Renal pelvis (tissue), 4 donors: Measurements from ENCODE around the gene CDH1. TPM values are rescaled to one million over a fixed set of nuclear protein-coding genes. Genes with fewer than 3 reads are reported as not detected.
"Not testable (repeated sequence)": the region's sequence is repeated elsewhere in the genome, so short reads cannot be mapped to it uniquely, and the experiment has no call there.

Experiments used
- DNase-seq: peaks from one replicate; pipeline ENCODE4 v3.0.0-alpha.2; 2013
- polyA plus RNA-seq, 3 donors: library from polyadenylated mRNA; unstranded; fragments of 120-200 nt; gene quantifications; one replicate each; pipeline ENCODE4 v1.2.1, GENCODE V29; 2013; ENCODE audit not compliant: insufficient read length in 3 of 3

Gene CDH1
- polyA plus RNA-seq, 3 donors = 87.4 to 116 (median 95.9) TPM

DNA sequence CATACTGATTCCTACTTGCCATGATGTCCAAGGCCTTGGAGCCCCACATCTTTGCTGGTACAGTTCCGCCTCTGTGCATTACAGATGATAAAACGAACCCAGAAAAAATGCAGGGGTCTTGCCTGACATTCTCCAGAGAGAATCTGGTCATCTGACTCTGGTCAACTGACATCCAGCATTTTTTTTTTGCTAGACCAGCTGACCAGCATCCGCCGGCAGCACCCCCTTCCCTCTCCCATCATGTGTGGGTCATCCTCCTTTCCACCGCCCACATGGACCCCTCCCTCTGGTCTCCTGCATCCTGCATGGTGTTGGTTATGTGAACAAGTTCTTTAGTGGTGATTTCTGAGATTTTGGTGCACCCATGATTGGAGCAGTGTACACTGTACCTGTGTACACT, 47.1 kb downstream of the CDH1 start:
- no peak for DNase-seq

- no peak for DNase-seq
These were observed 47.6 kb downstream of the CDH1 start for GRCh38 chr16:68784721-68785120.

GRCh38 chr16:68785715-68786114, 48.6 kb downstream of the CDH1 start:
- no peak for DNase-seq

DNA sequence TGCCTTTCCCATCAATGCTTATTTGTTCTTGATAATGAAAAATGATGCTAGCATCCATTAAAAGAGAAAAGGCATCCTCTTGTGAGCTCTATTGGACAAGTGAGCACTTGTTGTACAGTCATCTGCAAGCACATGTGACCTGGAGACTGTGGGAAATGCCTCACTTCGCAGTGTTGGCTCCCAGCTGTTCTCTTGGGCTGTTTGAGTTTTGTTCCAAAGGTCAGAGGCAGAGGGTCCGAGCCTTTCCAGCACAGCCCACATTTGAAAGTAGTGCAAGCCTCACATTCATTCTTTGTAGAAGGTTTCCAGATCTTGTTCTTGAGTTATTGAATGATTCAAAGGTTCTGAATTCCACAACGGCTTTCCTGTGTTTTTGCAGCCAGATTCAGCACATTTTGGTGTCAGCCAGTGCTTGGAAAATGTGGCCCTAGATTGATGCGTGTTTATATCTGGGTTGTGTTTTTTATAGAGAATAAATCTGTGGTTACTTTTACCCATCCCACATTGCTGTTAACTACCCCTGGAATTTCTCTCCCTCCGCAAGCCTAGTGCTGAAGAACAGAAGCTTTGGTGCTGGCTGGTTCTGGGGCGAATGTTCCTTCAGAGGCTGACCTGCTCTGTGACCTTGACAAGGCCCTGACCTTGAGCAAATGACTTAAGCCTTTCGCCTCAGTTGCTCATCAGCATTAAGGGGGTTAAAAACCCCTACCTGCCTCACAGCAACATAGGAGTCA, 49.8 kb downstream of the CDH1 start:
- DNase-seq = peak; percentile 49

- DNase-seq = not testable (repeated sequence)
These were observed 50.3 kb downstream of the CDH1 start for GRCh38 chr16:68787419-68787807.

GRCh38 chr16:68790130-68790761, 53.2 kb downstream of the CDH1 start:
- DNase-seq = peak; percentile 17

DNA sequence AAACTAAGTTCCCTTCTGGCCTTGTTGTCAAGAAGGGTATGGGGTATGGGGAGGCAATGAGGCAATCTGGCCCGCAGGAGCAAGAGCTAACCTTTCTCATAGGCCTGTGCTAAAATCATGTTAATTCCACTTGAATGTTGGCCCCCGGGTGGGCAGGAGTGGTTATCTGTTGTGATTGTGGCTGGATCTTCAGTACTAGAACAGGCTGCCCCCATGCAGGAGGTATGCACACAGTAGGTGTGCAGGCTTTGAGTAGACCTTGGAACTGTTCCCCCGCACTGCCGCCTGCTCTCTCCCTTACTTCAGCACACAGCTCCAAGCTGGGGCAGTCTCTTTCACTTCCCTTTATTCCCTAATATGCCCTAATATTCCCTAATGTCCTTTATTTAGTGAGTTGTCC, 53.9 kb downstream of the CDH1 start:
- no peak for DNase-seq

DNA sequence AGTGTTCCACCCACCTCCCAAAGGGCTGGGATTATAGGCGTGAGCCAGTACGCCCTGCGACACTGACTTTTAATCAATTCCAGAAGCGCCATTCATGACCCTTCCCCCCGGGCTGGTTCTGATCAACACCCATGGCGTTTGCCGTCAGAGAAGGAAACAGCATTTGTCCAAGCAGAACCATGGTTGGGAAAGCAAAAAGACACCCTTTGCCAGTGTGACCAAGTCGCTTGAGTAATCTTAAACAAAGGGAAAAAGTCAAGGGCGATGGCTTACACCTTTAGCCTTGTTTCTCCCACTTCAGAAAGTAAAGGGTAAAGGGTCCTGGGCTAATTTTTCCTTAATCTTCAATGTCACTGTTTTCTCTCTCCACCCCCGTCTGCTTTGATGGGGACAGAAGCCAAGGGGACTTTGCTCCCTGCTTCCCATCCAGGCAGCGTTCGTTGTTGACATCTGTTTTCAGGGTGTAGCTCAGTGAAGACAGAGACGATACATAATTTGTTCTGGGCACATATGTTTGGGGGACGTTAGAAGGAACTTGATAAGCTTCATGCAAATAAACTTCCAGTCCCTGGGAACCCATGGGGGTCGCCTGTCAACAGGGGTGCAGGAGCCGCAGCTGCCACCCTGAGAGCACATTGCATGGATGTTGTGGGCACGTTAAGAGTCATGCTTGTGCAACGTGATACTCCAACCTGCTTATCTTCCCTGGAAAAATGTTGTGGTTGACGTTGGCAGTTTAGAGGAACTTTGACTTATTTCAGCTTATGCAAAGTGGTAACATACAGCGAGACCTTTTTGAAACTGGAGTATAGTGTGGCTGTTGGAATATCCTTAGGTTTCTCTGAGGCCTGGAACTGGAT, 55.6 kb downstream of the CDH1 start:
- DNase-seq = no peak

DNA sequence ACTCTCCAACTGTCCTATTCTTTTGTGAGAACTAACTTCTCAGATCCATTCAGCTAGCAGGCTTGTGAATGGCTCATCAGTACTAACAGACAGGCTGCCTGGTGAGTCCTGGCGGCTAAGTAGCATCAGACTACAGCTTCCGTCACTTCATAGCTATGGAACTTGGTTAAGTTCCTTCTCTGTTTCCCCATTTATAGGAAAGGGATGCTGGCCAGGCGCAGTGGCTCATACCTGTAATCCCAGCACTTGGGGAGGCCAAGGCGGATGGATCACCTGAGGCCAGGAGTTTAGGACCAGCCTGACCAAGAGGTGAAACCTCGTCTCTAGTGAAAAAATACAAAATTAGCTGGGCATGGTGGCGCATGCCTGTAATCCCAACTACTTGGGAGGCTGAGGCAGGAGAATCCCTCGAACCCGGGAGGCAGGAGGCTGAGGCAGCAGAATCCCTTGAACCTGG, 56.3 kb downstream of the CDH1 start:
- no peak for DNase-seq

- no peak for DNase-seq
These were observed 61.3 kb downstream of the CDH1 start for GRCh38 chr16:68798398-68798797.

DNA sequence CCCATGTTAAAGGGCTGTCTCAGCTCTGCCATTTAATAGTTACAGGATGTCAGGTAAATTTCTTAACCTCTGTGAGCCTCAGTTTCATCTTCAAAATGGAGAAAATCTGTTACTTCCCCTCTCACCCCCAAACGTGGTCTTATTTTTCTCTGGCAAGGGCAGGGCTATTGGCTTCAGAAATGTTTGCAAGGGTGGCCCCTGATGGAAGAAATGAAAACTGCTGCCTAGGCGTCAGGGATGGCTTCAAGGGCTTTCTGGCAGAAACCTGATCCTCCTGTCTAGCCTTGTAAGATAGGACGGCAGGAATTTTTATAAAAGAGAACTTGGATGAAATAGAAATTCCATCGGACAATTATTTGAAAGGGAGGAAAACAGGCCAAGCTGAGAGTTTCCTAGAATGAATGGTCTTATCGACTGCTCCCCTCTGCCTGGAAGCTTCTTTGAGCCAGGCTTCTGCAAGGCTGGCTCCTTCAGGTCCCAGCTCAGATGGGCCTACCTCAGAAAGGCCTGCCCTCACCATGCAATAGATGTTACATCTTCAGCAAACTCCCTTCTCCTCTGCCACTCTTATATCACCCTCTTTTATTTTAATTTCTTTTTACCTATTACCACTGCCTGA, 63.3 kb downstream of the CDH1 start:
- peak; percentile 87 for DNase-seq

- DNase-seq = no peak
These were observed 65.1 kb downstream of the CDH1 start for GRCh38 chr16:68802190-68802589.

DNA sequence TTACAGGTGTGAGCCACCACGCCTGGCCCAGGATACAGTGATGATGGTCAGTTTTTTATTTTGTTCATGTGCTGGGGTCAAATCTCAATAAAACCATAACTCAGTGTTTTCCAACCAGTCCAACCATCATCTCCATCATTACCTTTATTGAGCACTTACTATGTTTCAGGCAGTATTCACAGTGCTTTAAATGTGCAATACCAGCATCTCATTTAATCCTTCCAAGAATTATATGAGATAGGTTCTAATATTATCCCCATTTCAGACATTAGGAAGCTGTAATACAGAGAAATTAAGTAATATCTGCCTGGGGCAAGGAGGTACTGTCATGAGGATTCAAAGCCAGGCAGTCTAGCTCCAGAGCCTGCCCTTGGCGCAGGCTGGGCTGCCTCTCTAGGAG, 69.3 kb downstream of the CDH1 start:
- no peak for DNase-seq

DNA sequence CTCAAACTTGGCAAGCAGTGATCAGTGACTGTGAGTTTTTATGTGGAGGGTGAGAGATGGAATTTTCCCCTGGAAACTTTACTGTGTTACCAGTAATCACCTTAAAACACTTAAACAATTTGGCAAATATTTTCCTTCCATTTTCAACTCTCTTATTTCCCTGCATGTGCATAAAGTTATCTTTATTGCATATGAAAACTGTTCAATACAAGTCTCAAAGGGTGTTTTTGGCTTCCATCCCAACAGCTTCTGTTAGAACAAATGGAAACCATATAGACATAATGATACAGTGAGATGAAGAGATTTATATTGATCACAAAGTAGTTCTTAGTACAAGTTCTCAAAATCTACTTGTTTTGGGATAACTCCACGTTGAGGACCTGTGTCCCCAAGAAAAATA, 69.9 kb downstream of the CDH1 start:
- DNase-seq = no peak

DNA sequence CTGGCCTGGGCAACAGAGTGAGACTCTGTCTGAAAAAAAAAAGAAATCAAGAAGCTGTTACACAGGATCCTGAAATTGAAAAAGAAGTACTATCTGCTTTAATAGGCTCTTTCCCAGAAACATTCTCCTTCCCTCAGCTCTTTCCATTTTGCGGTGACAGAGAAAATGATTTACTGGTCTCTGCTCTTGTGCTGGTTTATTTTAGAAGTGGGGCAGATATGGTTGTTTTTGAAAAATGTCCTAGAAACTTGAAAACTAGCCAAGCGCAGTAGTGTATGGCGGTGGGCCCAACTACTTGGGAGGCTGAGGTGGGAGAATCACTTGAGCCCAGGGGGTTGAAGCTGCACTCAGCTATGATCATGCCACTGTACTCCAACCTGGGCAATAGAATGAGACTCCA, 77.4 kb downstream of the CDH1 start:
- DNase-seq = no peak

DNA sequence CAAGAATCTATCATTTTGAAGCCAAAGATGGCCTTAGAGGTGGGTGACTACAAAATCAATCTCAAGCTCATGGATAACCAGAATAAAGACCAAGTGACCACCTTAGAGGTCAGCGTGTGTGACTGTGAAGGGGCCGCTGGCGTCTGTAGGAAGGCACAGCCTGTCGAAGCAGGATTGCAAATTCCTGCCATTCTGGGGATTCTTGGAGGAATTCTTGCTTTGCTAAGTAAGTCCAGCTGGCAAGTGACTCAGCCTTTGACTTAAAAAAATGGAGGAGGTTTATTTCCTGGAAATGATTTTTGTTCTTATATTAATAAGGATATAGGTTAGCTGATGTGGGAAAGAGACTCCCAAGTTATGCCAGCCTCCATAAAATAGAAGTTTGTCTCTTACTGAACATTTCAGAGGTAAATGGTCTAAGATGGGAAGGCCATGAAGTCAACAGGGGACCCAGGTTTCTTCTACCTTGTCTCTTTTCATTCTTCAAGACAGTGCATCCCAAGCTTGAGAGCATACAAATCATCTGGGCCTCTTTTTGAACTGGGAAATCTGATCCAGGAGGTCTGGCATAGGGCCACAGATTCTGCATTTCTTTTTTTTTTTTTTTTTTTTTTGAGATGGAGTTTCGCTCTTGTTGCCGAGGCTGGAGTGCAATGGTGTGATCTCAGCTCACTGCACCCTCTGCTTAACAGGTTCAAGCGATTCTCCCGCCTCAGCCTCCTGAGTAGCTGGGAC, 86.5 kb downstream of the CDH1 start:
- no peak for DNase-seq

DNA sequence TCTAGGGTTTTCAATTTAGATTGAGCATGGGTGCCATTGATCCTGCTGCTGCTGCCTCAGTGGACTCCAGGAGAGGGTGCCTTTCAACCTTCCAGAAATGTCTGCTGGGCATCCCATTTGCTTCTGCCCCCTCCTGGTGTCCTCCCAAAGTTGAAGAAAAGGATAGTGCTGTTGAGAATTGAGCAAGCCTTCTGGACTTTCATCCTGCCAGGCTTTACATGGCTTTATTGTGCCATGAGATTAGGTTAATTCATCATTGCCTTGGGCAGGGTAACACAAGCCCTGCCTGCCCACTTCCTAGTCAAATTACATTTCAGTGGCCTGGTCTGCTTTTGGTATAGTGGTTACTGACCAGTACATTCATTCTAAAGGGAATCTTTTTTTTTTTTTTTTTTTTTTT, 88.3 kb downstream of the CDH1 start:
- no peak for DNase-seq

DNA sequence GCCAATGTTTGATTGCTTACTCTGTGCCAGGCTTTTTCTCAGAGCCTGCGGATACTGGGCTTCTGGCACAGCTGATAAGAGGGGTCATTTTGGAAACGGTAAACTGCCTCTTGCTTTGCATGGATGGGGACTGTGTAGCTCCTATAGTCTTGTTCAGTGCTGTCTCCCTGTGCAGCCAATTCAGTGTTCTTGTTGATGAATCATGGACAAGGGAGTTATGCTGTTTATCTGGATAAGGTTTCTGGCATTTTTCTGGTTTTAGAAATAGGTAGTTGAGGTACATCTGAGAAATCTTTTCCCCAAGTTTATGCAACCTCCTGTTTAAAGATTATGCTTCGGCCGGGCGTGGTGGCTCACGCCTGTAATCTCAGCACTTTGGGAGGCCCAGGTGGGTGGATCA, 89.6 kb downstream of the CDH1 start:
- no peak for DNase-seq

DNA sequence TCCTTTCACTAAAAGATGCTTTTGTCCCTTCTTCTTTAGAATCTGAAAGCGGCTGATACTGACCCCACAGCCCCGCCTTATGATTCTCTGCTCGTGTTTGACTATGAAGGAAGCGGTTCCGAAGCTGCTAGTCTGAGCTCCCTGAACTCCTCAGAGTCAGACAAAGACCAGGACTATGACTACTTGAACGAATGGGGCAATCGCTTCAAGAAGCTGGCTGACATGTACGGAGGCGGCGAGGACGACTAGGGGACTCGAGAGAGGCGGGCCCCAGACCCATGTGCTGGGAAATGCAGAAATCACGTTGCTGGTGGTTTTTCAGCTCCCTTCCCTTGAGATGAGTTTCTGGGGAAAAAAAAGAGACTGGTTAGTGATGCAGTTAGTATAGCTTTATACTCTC, 96.2 kb downstream of the CDH1 start:
- DNase-seq = no peak

- DNase-seq = no peak
These were observed 97.5 kb downstream of the CDH1 start for GRCh38 chr16:68834550-68834949.

- no peak for DNase-seq
These were observed 98.9 kb downstream of the CDH1 start for GRCh38 chr16:68835970-68836369.

DNA sequence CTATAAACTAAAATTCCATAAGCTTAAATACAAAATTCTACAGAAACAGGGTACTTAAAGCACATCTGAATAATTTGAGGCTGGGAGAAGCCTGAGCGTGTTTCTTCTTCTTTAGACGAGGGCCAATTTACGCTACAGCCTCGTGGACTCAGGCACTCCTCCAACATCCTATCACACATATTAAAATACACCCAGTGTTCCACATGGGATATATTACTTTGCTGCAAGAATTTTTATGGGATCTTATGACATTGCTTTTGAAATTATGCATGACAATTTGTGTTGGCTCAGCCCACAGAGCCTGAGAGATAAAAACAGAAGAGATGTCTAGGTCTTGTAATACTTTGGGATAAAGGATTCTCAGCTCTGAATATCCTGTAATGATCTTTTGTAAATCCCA, 102.7 kb downstream of the CDH1 start:
- DNase-seq = peak; percentile 28
